GM18870 (cell line): ENCODE measurements around the gene MRPS6.

Experiments used
- ATAC-seq: cut with Tn5 transposase; IDR thresholded peaks from one replicate; pipeline ENCODE4 v1.9.1; 2021; ENCODE audit warnings: moderate library complexity; ENCODE audit not compliant: unreplicated experiment

MRPS6 gene

GRCh38 chr21:34130716-34130985 is 57.3 kb downstream of the MRPS6 start:
- ATAC-seq, result no peak

- no peak for ATAC-seq
Observed at GRCh38 chr21:34131586-34131985, 58.2 kb downstream of the MRPS6 start.

GRCh38 chr21:34132202-34132601 is 58.8 kb downstream of the MRPS6 start:
- no peak for ATAC-seq

GRCh38 chr21:34132926-34133325 is 59.5 kb downstream of the MRPS6 start:
- no peak for ATAC-seq

GRCh38 chr21:34133392-34133791 is 60.0 kb downstream of the MRPS6 start:
- ATAC-seq, result no peak

GRCh38 chr21:34133802-34134201 is 60.4 kb downstream of the MRPS6 start:
- ATAC-seq, result no peak

GRCh38 chr21:34135330-34135729 is 62.0 kb downstream of the MRPS6 start:
- no peak for ATAC-seq

GRCh38 chr21:34141373-34141772 is 68.0 kb downstream of the MRPS6 start:
- no peak for ATAC-seq

GRCh38 chr21:34143685-34144182 is 70.4 kb downstream of the MRPS6 start:
- ATAC-seq, result no peak

GRCh38 chr21:34144224-34144623 is 70.8 kb downstream of the MRPS6 start:
- ATAC-seq, result no peak

- ATAC-seq, result no peak
Observed at GRCh38 chr21:34147792-34148418, 74.5 kb downstream of the MRPS6 start.

- ATAC-seq, result no peak
Observed at GRCh38 chr21:34148419-34148804, 75.0 kb downstream of the MRPS6 start.

GRCh38 chr21:34148826-34149558 is 75.6 kb downstream of the MRPS6 start:
- ATAC-seq, result no peak

- no peak for ATAC-seq
Observed at GRCh38 chr21:34152500-34152899, 79.1 kb downstream of the MRPS6 start.

- no peak for ATAC-seq
Observed at GRCh38 chr21:34154878-34155277, 81.5 kb downstream of the MRPS6 start.

GRCh38 chr21:34156957-34157356 is 83.6 kb downstream of the MRPS6 start:
- ATAC-seq, result no peak

- ATAC-seq, result no peak
Observed at GRCh38 chr21:34157521-34157920, 84.1 kb downstream of the MRPS6 start.

- ATAC-seq, result no peak
Observed at GRCh38 chr21:34158866-34159835, 85.8 kb downstream of the MRPS6 start.

- no peak for ATAC-seq
Observed at GRCh38 chr21:34166468-34166867, 93.1 kb downstream of the MRPS6 start.

GRCh38 chr21:34170886-34171285 is 97.5 kb downstream of the MRPS6 start:
- no peak for ATAC-seq

GRCh38 chr21:34174470-34174869 is 101.1 kb downstream of the MRPS6 start:
- no peak for ATAC-seq

- ATAC-seq, result no peak
Observed at GRCh38 chr21:34176448-34176847, 103.1 kb downstream of the MRPS6 start.
